HG03432 (cell line): Measurements from ENCODE around the gene MAPK11.

Source experiments
- ATAC-seq: cut with Tn5 transposase; IDR thresholded peaks from one replicate; pipeline ENCODE4 v1.9.1; 2021; ENCODE audit warnings: mild to moderate bottlenecking, moderate library complexity; ENCODE audit not compliant: unreplicated experiment

MAPK11 gene

GRCh38 chr22:50308597-50308935, 38.4 kb upstream of the MAPK11 start:
- ATAC-seq, result no peak

- ATAC-seq, result no peak
Measured at GRCh38 chr22:50307890-50308596, 37.9 kb upstream of the MAPK11 start.

- peak; percentile 46 for ATAC-seq
Measured at GRCh38 chr22:50306753-50307749, 36.9 kb upstream of the MAPK11 start, which contains the start of gene PLXNB2. PLXNB2 (minus strand) TSS chr22:50307646; CDS start chr22:50290584, 17,062 bp downstream.

- peak; percentile 31 for ATAC-seq
Measured at GRCh38 chr22:50305923-50306566, 35.9 kb upstream of the MAPK11 start.

GRCh38 chr22:50305393-50305922, 35.3 kb upstream of the MAPK11 start:
- ATAC-seq, result peak; percentile 15

GRCh38 chr22:50304528-50305392, 34.6 kb upstream of the MAPK11 start:
- ATAC-seq, result no peak

- no peak for ATAC-seq
Measured at GRCh38 chr22:50303848-50304527, 33.8 kb upstream of the MAPK11 start.

- ATAC-seq, result no peak
Measured at GRCh38 chr22:50303515-50303847, 33.3 kb upstream of the MAPK11 start.

GRCh38 chr22:50302564-50302963, 32.4 kb upstream of the MAPK11 start:
- ATAC-seq, result no peak

GRCh38 chr22:50302041-50302541, 31.9 kb upstream of the MAPK11 start:
- ATAC-seq, result no peak

GRCh38 chr22:50301581-50301991, 31.4 kb upstream of the MAPK11 start:
- no peak for ATAC-seq

- ATAC-seq, result no peak
Measured at GRCh38 chr22:50300620-50301257, 30.6 kb upstream of the MAPK11 start.

GRCh38 chr22:50299785-50300619, 29.8 kb upstream of the MAPK11 start:
- no peak for ATAC-seq

GRCh38 chr22:50298937-50299784, 29.0 kb upstream of the MAPK11 start:
- no peak for ATAC-seq

GRCh38 chr22:50298266-50298637, 28.1 kb upstream of the MAPK11 start:
- ATAC-seq, result no peak

GRCh38 chr22:50297510-50298265, 27.5 kb upstream of the MAPK11 start:
- no peak for ATAC-seq
